Measurements from ENCODE around the gene NT5C. TPM values are rescaled to one million over a fixed set of nuclear protein-coding genes. Genes with fewer than 3 reads are reported as not detected.

The NT5C gene
- total RNA-seq, 2 experiments from 2014 or later, result 107 to 259 TPM

- no peaks in the 10 kb centered on the region for H3K36me3 ChIP-seq (ENCODE audit: insufficient read depth, low read length)
- TF ChIP-seq EZH2phosphoT487 (IDR thresholded peaks at IDR 0.05; ENCODE audit: borderline replicate concordance, low read depth, low read length) (no peak), CTCF (conservative IDR thresholded peaks at IDR 0.05; ENCODE audit: low read length) (no peak)
- peaks cover 19% of the 10 kb centered on the region for H3K4me1 ChIP-seq (ENCODE audit: insufficient read depth, low read length, poor library complexity, severe bottlenecking)
- no peaks in the 10 kb centered on the region for H3K9me2 ChIP-seq (ENCODE audit: insufficient read depth, low read length)
- no peaks in the 10 kb centered on the region for H3K9me3 ChIP-seq (ENCODE audit: low read length)
- ChIA-PET POLR2A (no interaction called here), CTCF (ENCODE audit: unreplicated experiment) (no interaction called here)
- H3K4me2 ChIP-seq (ENCODE audit: low read length), result no peak overlapping the region
- DNase-seq (ENCODE audit: low spot score), result no peak
- H2AFZ ChIP-seq (ENCODE audit: low read length), result no peak overlapping the region
- no peak overlapping the region for H3K4me3 ChIP-seq (ENCODE audit: low read depth, low read length, poor library complexity, severe bottlenecking)
- no TSS peak for BruUV-seq (replicated peaks)
- intact Hi-C loops (cut with micrococcal nuclease; ENCODE audit: unreplicated experiment), result no loop called here
- no peak overlapping the region for H3K27ac ChIP-seq (ENCODE audit: low read depth, low read length, poor library complexity, severe bottlenecking)
- no peaks in the 10 kb centered on the region for H3K79me2 ChIP-seq (ENCODE audit: insufficient read depth, low read depth, low read length)
- H4K20me1 ChIP-seq (ENCODE audit: insufficient read depth, low read length), result no peaks in the 10 kb centered on the region
Observed at GRCh38 chr17:75086496-75087181, 44.9 kb downstream of the NT5C start.

GRCh38 chr17:75084039-75084660, 47.4 kb downstream of the NT5C start:
- no peaks in the 10 kb centered on the region for H4K20me1 ChIP-seq (ENCODE audit: insufficient read depth, low read length)
- no peak for DNase-seq (ENCODE audit: low spot score)
- H3K4me3 ChIP-seq (ENCODE audit: low read depth, low read length, poor library complexity, severe bottlenecking), result no peak overlapping the region
- CTCF ChIA-PET (ENCODE audit: unreplicated experiment), result no interaction called here
- BruUV-seq (replicated peaks), result no TSS peak
- no peak overlapping the region for H3K27ac ChIP-seq (ENCODE audit: low read depth, low read length, poor library complexity, severe bottlenecking)
- H3K79me2 ChIP-seq (ENCODE audit: insufficient read depth, low read depth, low read length), result no peaks in the 10 kb centered on the region
- H3K4me2 ChIP-seq (ENCODE audit: low read length), result no peak overlapping the region
- intact Hi-C loops (cut with micrococcal nuclease; ENCODE audit: unreplicated experiment), result no loop called here
- POLR2A ChIA-PET, result no interaction called here
- H3K9me3 ChIP-seq (ENCODE audit: low read length), result no peaks in the 10 kb centered on the region
- no peaks in the 10 kb centered on the region for H3K9me2 ChIP-seq (ENCODE audit: insufficient read depth, low read length)
- no peak for TF ChIP-seq EZH2phosphoT487 (IDR thresholded peaks at IDR 0.05; ENCODE audit: borderline replicate concordance, low read depth, low read length)
- no peak for TF ChIP-seq CTCF (conservative IDR thresholded peaks at IDR 0.05; ENCODE audit: low read length)
- peaks cover 9% of the 10 kb centered on the region for H3K4me1 ChIP-seq (ENCODE audit: insufficient read depth, low read length, poor library complexity, severe bottlenecking)
- H3K36me3 ChIP-seq (ENCODE audit: insufficient read depth, low read length), result no peaks in the 10 kb centered on the region
- no peak overlapping the region for H2AFZ ChIP-seq (ENCODE audit: low read length)

- no peak overlapping the region for H2AFZ ChIP-seq (ENCODE audit: low read length)
- no peaks in the 10 kb centered on the region for H3K36me3 ChIP-seq (ENCODE audit: insufficient read depth, low read length)
- H4K20me1 ChIP-seq (ENCODE audit: insufficient read depth, low read length), result no peaks in the 10 kb centered on the region
- no peaks in the 10 kb centered on the region for H3K9me3 ChIP-seq (ENCODE audit: low read length)
- no peak overlapping the region for H3K4me3 ChIP-seq (ENCODE audit: low read depth, low read length, poor library complexity, severe bottlenecking)
- peaks cover 5% of the 10 kb centered on the region for H3K4me1 ChIP-seq (ENCODE audit: insufficient read depth, low read length, poor library complexity, severe bottlenecking)
- intact Hi-C loops (cut with micrococcal nuclease; ENCODE audit: unreplicated experiment), result no loop called here
- H3K27ac ChIP-seq (ENCODE audit: low read depth, low read length, poor library complexity, severe bottlenecking), result no peak overlapping the region
- ChIA-PET CTCF (ENCODE audit: unreplicated experiment) (no interaction called here), POLR2A (no interaction called here)
- no peaks in the 10 kb centered on the region for H3K9me2 ChIP-seq (ENCODE audit: insufficient read depth, low read length)
- H3K4me2 ChIP-seq (ENCODE audit: low read length), result no peak overlapping the region
- H3K79me2 ChIP-seq (ENCODE audit: insufficient read depth, low read depth, low read length), result no peaks in the 10 kb centered on the region
- DNase-seq (ENCODE audit: low spot score), result no peak
- no TSS peak for BruUV-seq (replicated peaks)
- TF ChIP-seq CTCF (conservative IDR thresholded peaks at IDR 0.05; ENCODE audit: low read length) (no peak), EZH2phosphoT487 (IDR thresholded peaks at IDR 0.05; ENCODE audit: borderline replicate concordance, low read depth, low read length) (no peak)
Observed at GRCh38 chr17:75082683-75083082, 48.9 kb downstream of the NT5C start.

Measured in OCI-LY7 (cell line).